Prostate gland (tissue), 2 donors: ENCODE results near the gene CTNNA1.

Experiments
- CTCF ChIP-seq, 4 experiments: fragments of 200-600 bp in 2 of 4; fragments of 450-650 bp in 2 of 4; sonication (generic) in 2 of 4; IDR thresholded peaks; 1 replicate in 3 of 4; 2 replicates in 1 of 4; pipeline ENCODE4 v1.5.1; 2016 to 2019; ENCODE audit warnings: antibody characterized with exemption in 4 of 4, mild to moderate bottlenecking in 2 of 4, moderate library complexity in 2 of 4
- POLR2A ChIP-seq: fragments of 450-650 bp; IDR thresholded peaks from one replicate; pipeline ENCODE4 v1.6.1; 2016; ENCODE audit warnings: antibody characterized with exemption, mild to moderate bottlenecking

- no peak for TF ChIP-seq CTCF (IDR thresholded peaks at IDR 0.05)
- no peak for TF ChIP-seq POLR2A
These were observed 208.0 kb downstream of the CTNNA1 start for GRCh38 chr5:138961221-138961620.
